ENCODE data around the gene PLXNA1. TPM values are rescaled to one million over a fixed set of nuclear protein-coding genes. Genes with fewer than 3 reads are reported as not detected.

Gene PLXNA1
- polyA plus RNA-seq, 1 experiment = 57.2 TPM

DNA sequence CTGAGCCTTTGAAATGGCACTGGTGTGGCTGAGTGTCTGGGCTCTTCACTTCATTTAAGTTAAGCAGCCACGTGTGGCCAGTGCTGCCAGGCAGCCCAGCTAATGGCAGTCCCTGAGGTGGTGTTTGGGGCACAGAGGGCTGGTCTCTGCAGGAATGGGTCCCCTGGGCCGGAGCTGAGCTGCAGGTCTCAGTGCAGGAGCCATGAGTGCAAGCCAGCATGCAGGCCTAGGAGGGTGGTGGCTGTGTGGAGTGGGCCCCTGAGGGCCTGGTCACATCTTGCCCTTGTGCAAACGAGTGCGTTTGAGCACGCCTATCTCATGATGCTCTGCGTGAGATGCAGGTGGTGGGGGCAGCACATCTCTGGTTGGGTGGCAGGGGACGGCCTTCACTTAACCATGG, 48.9 kb downstream of the PLXNA1 start:
- H3K36me3 ChIP-seq (ENCODE audit: control insufficient read depth, insufficient read depth, low read length) = peaks cover 45% of the 10 kb centered on the region
- ChIA-PET POLR2A (no interaction called here), CTCF (no interaction called here)
- TF ChIP-seq, protein P1, sequence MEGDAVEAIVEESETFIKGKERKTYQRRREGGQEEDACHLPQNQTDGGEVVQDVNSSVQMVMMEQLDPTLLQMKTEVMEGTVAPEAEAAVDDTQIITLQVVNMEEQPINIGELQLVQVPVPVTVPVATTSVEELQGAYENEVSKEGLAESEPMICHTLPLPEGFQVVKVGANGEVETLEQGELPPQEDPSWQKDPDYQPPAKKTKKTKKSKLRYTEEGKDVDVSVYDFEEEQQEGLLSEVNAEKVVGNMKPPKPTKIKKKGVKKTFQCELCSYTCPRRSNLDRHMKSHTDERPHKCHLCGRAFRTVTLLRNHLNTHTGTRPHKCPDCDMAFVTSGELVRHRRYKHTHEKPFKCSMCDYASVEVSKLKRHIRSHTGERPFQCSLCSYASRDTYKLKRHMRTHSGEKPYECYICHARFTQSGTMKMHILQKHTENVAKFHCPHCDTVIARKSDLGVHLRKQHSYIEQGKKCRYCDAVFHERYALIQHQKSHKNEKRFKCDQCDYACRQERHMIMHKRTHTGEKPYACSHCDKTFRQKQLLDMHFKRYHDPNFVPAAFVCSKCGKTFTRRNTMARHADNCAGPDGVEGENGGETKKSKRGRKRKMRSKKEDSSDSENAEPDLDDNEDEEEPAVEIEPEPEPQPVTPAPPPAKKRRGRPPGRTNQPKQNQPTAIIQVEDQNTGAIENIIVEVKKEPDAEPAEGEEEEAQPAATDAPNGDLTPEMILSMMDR (IDR thresholded peaks at IDR 0.05; ENCODE audit: insufficient read depth, low read depth, low read length) = no peak
- no peak overlapping the region for H3K4me3 ChIP-seq (ENCODE audit: low read depth, low read length)
- no peaks in the 10 kb centered on the region for H3K27me3 ChIP-seq (ENCODE audit: control insufficient read depth, insufficient read depth, low read length)
- DNase-seq (ENCODE audit: low read depth) = no peak

DNA sequence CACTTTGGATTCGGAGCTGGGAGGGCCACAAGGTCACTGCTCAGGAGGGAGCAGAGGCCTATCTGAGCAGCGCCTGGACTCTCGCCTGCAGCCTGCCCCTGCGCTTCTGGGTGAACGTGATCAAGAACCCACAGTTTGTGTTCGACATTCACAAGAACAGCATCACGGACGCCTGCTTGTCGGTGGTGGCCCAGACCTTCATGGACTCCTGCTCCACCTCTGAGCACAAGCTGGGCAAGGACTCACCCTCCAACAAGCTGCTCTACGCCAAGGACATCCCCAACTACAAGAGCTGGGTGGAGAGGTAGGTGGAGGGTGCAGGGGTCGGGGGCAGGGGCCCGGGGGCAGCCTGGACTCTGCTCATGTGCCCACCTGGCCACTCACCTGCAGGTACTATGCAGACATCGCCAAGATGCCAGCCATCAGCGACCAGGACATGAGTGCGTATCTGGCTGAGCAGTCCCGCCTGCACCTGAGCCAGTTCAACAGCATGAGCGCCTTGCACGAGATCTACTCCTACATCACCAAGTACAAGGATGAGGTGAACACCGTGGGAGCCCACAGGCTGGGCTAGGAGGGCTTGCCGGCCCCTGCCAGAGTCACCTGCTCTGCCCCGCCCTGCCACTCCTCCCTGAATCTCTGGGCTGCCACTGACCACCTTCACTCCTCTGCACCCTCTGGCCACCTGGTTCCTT, 49.5 kb downstream of the PLXNA1 start:
- H3K36me3 ChIP-seq (ENCODE audit: control insufficient read depth, insufficient read depth, low read length) = peaks cover 41% of the 10 kb centered on the region

More for the DNA sequence above, 49.5 kb downstream of the PLXNA1 start:
- CTCF ChIA-PET = no interaction called here
- POLR2A ChIA-PET = no interaction called here
- DNase-seq (ENCODE audit: low read depth) = no peak
- H3K27me3 ChIP-seq (ENCODE audit: control insufficient read depth, insufficient read depth, low read length) = no peaks in the 10 kb centered on the region
- TF ChIP-seq, protein P1 (IDR thresholded peaks at IDR 0.05; ENCODE audit: insufficient read depth, low read depth, low read length) = no peak
- H3K4me3 ChIP-seq (ENCODE audit: low read depth, low read length) = no peak overlapping the region

Other genes starting within 250 kb of the PLXNA1 start
- not detected in 2 replicates for gene PRR23E, start 210.0 kb downstream of the PLXNA1 start, polyA plus RNA-seq (2011; rRNA removed)